ENCODE results near the gene GAS7.
A peak's percentile ranks its signal among the peaks of the same experiment; 100 is the strongest.

The GAS7 gene

DNA sequence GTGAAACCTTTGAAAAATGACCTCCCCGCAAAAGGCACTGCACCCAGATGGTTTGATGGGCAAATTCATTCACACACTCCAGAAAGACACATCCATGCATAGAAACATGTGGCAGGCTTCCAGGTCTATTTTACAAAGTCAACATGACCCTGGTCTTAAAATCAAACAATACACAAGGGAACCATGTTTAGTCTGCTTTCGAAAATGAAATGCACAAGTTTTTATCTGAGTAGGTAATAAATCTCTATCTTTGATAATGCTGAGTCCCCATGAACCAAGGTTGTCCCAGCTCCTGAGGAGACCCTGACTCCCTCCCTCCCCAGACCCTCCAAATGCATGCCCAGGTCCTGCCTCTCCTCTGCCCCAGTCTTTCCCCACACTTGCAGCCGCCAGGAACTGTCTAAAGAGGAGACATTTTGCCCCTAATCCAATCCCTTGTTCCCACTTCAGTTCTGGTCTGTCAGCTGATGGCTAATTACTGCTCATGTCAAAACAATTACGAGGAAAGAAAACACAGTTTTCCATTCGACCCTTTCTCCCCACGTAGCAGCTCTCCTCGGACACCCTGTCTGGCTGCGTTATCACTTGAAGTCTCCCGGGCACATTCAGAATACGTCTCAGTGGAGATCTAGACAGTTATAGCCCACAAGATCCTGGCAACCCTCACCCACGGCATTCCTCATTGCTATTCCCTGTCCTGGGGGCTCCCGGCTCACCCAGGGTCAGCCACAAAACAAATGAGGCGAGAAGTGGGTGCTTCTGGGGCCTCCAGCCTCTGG, 224.5 kb downstream of the GAS7 start:
- peak; percentile 60 for DNase-seq

- DNase-seq: no peak
These were observed 226.4 kb downstream of the GAS7 start for GRCh38 chr17:9971991-9972390.

GRCh38 chr17:9969301-9969935, 229.0 kb downstream of the GAS7 start:
- DNase-seq: no peak

DNA sequence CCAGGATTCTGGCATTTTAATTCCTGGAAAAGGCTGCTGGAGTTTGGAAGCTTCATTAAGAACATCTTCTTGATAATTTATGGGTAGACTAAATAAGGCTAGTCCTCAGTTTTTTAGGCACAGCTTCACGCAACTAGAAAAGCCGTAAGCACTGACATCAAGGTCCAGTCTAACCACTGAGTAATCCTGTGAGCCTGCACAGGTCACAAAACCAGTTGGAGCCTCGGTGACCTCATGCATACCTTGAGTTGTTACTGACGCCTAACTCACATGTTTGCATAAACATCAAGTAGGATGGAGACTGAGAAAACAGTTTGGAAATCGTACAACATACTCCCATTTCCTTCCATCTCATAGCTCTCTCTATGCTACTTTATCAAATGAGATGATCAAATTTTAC, 229.5 kb downstream of the GAS7 start:
- no peak for DNase-seq

DNA sequence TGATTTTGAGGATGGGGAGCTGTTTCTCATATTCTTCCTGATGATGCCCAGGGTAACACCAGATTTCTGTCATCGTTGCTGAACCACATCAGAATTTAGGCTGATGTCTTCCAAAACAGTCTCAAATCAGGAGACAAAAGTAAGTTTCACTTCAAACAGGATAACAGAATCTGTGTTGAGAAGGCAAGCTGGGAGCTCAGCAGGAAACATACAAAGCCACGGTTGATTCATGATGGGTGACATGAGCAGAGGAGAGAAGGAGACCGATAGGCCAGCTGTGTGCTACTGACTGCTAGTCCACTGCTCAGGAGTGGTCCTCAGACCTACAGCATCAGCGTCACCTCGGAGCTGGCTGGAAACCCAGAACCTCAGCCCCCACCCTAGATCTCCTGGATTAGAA, 230.4 kb downstream of the GAS7 start:
- no peak for DNase-seq

GRCh38 chr17:9959377-9959981, 238.9 kb downstream of the GAS7 start:
- DNase-seq: peak; percentile 89

GRCh38 chr17:9958586-9959281, 239.7 kb downstream of the GAS7 start:
- peak; percentile 74 for DNase-seq

DNA sequence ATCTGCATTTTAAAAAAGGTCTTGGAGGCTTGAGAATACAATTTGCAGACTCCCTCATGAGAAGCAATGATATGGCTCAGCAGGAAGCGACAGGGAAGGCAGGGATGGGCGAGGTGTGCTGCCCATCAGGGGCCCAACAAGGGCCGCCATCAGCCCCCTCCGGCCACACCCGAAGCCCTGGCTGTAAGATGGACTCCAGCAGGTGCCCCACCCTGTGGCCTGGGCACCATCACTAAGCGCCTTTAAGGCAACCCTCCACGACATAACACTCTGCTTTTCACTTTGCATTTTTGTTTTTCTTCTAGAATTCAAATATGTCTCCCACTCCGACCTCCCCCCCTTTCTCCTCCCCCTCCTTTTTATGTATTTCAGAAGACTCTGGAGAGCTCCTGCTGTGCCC, 241.2 kb downstream of the GAS7 start:
- DNase-seq: no peak

- no peak for DNase-seq
These were observed 241.8 kb downstream of the GAS7 start for GRCh38 chr17:9956474-9957131.

DNA sequence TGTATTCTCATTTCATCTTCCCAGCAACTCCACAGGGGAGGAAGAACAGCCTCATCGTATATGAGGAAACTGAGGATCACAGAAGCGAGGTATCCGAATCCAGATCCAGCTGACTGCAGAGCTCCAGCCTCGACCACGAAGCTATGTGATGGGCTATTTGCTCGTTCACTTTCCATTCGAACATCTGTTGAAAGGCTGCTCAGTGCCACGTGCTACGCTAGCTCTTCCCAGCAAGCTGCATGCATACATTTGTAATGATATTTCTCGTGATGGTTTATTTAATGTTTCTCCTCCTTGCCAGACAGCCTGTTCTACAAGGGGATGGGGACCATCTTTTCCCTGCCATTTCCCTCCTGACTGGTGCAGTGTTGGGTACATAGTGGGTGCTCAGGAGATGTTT, 244.9 kb downstream of the GAS7 start:
- DNase-seq: no peak

DNA sequence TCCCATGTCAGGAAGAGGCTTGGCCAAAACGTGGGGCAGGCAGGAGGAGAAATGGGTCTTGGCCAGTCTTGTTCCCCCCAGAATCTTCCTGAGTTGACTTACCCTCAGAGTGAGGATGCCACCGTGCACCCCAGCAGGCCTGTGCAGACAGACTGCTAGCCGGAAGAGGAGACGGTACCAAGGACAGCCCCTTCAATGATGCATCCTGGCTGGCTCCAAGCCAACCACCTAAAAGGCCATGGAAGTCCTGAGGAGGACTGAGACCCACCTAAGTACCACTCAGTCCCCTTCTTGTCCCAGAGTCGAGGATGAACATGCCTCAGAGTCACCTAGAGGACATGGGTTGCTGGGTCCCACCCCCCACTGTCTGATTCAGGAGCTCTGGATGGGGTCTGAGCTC, 246.6 kb downstream of the GAS7 start:
- DNase-seq: no peak

- DNase-seq: no peak
These were observed 249.5 kb downstream of the GAS7 start for GRCh38 chr17:9948928-9949327.

GRCh38 chr17:9944704-9945103, 253.7 kb downstream of the GAS7 start:
- DNase-seq: no peak

DNA sequence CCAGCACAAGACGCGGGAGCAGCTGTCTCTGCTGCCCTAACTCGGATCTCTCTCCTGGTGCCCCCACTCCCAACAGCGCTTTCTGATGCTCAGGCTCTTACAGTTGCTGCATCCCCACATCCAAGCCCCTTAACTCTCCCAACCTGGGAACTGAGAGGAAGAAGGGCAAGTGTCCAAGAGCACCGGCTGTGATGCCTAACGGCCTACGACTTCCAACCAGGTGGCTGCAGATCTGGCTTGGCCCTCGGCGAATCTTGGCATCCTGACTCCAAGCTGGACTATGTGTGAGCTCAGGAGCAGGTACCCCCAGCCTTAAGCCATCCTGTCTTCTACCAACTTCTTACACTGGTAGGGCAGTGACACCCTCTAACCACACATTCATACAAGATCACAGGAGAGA, 255.1 kb downstream of the GAS7 start:
- DNase-seq: no peak

DNA sequence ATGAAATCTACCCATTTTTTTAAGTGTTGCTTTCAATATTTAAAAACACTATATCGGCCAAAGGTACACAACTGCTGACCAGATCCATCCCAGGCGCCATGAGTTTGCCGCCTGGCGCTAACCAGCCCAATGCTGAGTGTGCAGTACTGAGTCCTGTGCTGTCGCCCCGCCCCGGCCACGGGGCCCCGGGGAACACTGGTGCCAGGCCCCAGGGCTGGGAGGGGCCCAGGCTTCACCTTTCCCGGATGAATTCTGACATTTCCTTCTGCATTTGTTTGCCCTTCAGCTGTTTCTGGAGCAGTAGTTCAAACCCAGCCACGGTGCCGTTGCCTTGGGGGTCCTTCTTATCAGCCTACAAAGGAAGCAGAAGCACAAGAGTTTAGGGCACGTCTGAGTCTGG, 255.5 kb downstream of the GAS7 start:
- no peak for DNase-seq

DNA sequence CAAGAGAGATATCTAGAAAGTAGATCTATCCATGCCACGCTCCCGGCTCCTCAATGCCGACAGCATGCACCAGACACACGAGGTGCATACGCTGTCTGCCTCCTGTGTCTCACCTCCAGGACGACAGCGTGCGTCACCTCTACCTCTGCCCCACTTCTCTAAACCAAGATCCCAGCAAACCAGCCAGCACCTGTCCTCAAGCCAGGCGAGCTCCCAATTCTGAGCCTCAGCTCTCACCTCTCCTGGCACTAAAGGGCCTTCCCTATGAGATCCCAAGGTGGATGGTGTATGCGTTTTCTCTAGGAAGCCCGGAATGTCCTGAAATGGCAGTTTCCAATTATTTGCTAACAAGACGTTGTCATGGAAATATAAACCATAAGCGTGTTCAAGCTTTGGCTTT, 257.1 kb downstream of the GAS7 start:
- DNase-seq: no peak

- no peak for DNase-seq
These were observed 257.6 kb downstream of the GAS7 start for GRCh38 chr17:9940841-9941240.

GRCh38 chr17:9938764-9939163, 259.6 kb downstream of the GAS7 start:
- DNase-seq: no peak

GRCh38 chr17:9937901-9938300, 260.5 kb downstream of the GAS7 start:
- DNase-seq: no peak

DNA sequence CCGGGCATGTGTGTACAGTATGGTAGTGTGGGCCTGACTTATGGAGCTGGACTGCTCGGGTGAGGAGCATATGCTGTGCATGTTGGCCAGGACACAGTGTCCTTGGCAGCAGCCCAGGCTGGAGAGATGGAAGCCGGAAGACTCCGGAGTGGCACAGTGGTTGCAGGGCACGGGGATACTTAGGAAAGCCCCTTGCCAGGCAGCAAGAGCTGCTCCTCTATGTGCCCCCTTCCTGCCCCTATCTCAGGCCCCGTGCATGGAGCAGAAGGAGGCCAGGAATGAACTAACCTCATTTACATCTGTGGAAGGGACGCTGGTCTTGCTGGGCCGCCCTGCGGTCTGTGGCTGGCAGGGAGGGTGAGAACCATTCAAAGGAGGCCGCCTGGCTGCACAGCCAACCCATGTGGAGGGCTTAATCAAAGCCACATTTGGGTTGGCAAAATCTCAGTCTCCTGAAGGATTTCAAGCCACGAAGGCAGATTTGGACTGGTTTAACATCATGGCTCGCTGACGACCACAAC, 261.1 kb downstream of the GAS7 start:
- no peak for DNase-seq

- DNase-seq: no peak
These were observed 262.3 kb downstream of the GAS7 start for GRCh38 chr17:9936095-9936494.

- DNase-seq: no peak
These were observed 263.0 kb downstream of the GAS7 start for GRCh38 chr17:9935408-9935807.

- no peak for DNase-seq
These were observed 264.1 kb downstream of the GAS7 start for GRCh38 chr17:9934331-9934730.
